ENCODE data around the gene RNF220.

GRCh38 chr1:44405031-44405797 lies at the start of gene RNF220:
- no peak for TF ChIP-seq GATA3 (IDR thresholded peaks at IDR 0.05; ENCODE audit: low read depth, low read length)
- TF ChIP-seq GATA2 (IDR thresholded peaks at IDR 0.05; ENCODE audit: low read depth, low read length) = no peak

Measured in SH-SY5Y (cell line).